ENCODE data around the gene TMEM270.

Gene TMEM270

GRCh38 chr7:73909051-73909941 lies 48.3 kb downstream of the TMEM270 start:
- no peak for DNase-seq

DNA sequence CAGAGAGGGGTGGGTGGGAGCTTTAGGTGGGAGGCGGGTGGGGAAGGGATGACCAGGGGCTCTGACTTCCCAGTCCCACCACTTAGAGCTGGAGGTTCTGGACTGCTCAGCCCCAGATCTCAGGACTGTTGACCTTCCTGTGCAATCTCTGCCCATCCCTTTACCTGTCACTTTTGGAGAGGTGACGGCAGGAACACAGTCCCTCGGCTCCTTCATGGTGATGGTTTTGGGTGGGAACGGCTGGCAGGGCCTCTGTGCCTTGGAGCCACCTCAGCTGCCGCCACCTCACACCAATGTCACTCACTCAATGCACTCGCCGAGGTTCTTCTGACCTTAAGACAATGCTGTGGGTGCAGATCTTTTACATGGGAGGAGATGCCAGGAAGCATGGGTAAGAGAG lies 49.0 kb downstream of the TMEM270 start:
- DNase-seq: no peak

GRCh38 chr7:73912223-73912622 lies 51.3 kb downstream of the TMEM270 start:
- DNase-seq: no peak
